ENCODE measurements around the gene CASP10. TPM values are rescaled to one million over a fixed set of nuclear protein-coding genes. Genes with fewer than 3 reads are reported as not detected.

The CASP10 gene
- total and polyA plus RNA-seq, 9 of the 15 experiments (the other 6 are each of a cell fraction or from before 2014, with no cell fraction given), result 7.1 to 20.4 (median 10.8) TPM

- no peak for TF ChIP-seq ZBED1 (IDR thresholded peaks at IDR 0.05)
- TF ChIP-seq ZNF408 (CRISPR knock-in tag; IDR thresholded peaks at IDR 0.05; ENCODE audit: low read depth), result no peak
- TF ChIP-seq NR1H2 (CRISPR knock-in tag; IDR thresholded peaks at IDR 0.05), result no peak
- no peak for TF ChIP-seq DEAF1 (CRISPR knock-in tag; IDR thresholded peaks at IDR 0.05)
- no peak for TF ChIP-seq ZNF316 (IDR thresholded peaks at IDR 0.05)
- TF ChIP-seq TBL1XR1 (IDR thresholded peaks at IDR 0.05; ENCODE audit: low read length in 2 of 2), result peak in 1 of 2 experiments; percentile 39; a peak in 1 of 4 replicates
- TF ChIP-seq ZBTB49 (CRISPR knock-in tag; IDR thresholded peaks at IDR 0.05; ENCODE audit: borderline replicate concordance), result no peak
- TF ChIP-seq KAT2B (IDR thresholded peaks at IDR 0.05; ENCODE audit: low read depth, low read length), result no peak
- peak; percentile 25 for TF ChIP-seq DACH1 (IDR thresholded peaks at IDR 0.05; ENCODE audit: partially characterized antibody)
- TF ChIP-seq TCF15 (CRISPR knock-in tag; IDR thresholded peaks at IDR 0.05), result no peak
- TF ChIP-seq YBX1 (IDR thresholded peaks at IDR 0.05), result no peak
- TF ChIP-seq PCBP2 (IDR thresholded peaks at IDR 0.05; ENCODE audit: low read depth, low read length, poor library complexity, severe bottlenecking), result no peak
- TF ChIP-seq FOXJ3 (CRISPR knock-in tag; IDR thresholded peaks at IDR 0.05), result no peak
- TF ChIP-seq ETS1 (conservative IDR thresholded peaks at IDR 0.05; ENCODE audit: control insufficient read depth, low read depth, low read length), result no peak
- peak; percentile 78; the same call in 1 of the 2 replicates for TF ChIP-seq ZEB2 (IDR thresholded peaks at IDR 0.05)
- no peak for TF ChIP-seq ZFP36 (IDR thresholded peaks at IDR 0.05; ENCODE audit: low read depth, low read length, partially characterized antibody)
- TF ChIP-seq ILK (tag; IDR thresholded peaks at IDR 0.05; ENCODE audit: borderline replicate concordance, low read depth), result no peak
- no peak for TF ChIP-seq ZNF583 (CRISPR knock-in tag; IDR thresholded peaks at IDR 0.05)
- TF ChIP-seq MTA2 (IDR thresholded peaks at IDR 0.05; ENCODE audit: low read depth), result peak; percentile 65
These were observed 37.2 kb downstream of the CASP10 start (continued) for GRCh38 chr2:201220102-201220570.

Measured in K562 (cell line).